Cardiac fibroblast (primary cell): Measurements from ENCODE around the gene PPARG.
A peak's percentile ranks its signal among the peaks of the same experiment; 100 is the strongest.

Experiments
- DNase-seq, 2 donors: peaks; one replicate each; pipeline versions ENCODE4 v3.0.0 to v3.0.0-alpha.2; 2010; ENCODE audit warnings: low read depth in 2 of 2
- H3K4me3 ChIP-seq, 2 donors: replicated peaks in 1 of 2; 1 replicate in 1 of 2; 2 replicates in 1 of 2; pipeline ENCODE4 v1.5.1; 2011; ENCODE audit warnings: low read depth in 2 of 2, low read length in 2 of 2, mild to moderate bottlenecking in 2 of 2, moderate library complexity in 1 of 2
- TF ChIP-seq, protein P1 (sequence below): IDR thresholded peaks from one replicate; pipeline ENCODE4 v1.5.1; 2011; ENCODE audit warnings: low read depth, mild to moderate bottlenecking, low read length, inconsistent platforms

Gene PPARG

DNA sequence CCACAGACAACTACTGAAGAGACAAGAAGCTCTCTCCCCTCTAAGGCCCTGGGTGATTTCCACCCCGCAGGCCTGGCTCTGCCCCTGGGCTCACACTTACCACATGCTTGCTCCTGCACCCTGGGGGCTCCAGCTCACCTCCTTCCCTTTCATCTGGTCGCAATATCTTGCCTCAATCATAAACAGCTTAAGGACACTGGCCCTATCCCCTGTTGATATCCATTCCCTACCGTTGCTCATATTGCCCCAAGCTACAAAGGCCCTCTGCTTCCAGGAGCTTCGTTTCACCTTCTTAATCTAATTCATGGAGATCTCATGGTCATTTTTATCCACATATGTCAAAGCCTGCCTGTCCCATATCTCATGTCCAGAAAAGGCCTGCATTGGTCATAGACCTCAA is 149.4 kb downstream of the PPARG start:
- TF ChIP-seq, protein P1, sequence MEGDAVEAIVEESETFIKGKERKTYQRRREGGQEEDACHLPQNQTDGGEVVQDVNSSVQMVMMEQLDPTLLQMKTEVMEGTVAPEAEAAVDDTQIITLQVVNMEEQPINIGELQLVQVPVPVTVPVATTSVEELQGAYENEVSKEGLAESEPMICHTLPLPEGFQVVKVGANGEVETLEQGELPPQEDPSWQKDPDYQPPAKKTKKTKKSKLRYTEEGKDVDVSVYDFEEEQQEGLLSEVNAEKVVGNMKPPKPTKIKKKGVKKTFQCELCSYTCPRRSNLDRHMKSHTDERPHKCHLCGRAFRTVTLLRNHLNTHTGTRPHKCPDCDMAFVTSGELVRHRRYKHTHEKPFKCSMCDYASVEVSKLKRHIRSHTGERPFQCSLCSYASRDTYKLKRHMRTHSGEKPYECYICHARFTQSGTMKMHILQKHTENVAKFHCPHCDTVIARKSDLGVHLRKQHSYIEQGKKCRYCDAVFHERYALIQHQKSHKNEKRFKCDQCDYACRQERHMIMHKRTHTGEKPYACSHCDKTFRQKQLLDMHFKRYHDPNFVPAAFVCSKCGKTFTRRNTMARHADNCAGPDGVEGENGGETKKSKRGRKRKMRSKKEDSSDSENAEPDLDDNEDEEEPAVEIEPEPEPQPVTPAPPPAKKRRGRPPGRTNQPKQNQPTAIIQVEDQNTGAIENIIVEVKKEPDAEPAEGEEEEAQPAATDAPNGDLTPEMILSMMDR = no peak
- no peak for DNase-seq
- H3K4me3 ChIP-seq = no peak overlapping the region

DNA sequence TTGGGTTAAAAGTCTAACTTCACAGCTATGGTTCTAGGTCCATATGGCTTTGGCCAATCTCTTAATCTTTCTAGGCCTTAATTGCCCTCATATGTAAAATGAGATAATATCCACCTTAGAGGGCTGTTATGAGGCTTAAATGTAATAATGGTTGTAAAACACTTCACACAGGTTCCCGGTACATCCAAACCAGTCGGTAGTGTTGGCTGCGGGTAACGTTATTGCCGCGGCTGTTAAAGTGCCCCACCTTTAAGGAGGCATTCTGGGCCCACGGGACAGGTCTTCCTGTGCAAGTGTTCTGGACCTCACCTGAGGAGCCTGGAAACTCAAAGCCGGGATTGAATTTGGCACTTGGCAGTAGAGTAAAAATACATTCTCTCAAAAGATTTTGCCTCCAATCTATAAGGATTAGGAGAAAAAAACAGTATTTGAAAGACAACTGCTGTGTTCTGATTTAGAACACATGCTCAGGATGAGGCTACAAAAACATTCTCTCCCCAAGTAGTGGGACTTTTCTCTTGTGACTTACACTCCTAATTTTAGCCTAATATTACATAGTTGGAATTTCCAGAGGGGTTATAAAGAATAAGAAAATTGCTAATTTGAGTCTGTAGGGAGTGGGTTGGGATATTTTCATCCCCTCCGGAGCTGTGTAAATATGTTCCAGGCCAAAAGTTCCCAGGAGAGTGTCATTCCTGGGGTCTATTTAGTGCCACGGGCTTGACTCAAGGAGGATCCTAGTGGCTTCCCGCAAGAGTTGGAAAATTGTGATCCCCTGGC is 150.5 kb downstream of the PPARG start:
- no peak overlapping the region for H3K4me3 ChIP-seq
- no peak for DNase-seq
- TF ChIP-seq, protein P1 = no peak

DNA sequence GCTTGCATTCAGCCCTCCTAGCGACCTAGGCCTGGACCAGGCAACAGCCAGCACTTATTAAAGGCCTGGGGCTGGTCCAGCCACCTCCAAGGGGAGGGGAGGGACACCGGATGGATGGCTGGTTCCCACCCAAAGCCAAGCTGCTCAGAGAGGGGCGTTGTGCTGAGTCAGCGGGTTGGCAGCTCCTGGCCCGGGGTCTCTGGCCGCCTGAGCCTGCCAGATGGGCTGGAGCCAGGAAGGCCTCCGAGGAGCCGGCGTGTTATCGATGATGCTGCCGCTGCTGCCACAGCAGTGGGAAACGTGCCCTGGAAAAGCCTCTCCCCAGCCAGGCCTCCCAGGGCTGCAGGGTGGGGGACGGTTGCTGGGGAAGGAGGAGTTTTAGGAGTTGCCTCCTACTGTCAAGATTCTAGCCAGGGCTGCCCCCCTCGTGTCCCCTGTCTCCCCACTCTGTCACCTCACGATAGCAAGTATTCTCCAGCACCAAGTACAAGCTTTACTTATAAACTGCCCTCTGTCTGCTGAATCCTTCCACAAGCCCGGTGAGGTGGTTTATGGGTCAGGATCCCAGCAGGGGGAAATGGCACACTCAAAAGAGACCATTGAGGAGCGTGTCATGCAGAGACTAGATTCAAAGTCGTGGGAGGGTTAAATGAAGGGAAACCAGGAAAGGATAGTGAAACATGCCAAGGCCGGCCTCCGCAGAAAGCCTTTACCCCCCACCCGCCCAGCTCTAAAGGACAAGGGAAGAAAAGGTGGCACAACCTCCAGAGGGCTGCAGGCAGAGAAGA is 152.3 kb downstream of the PPARG start:
- TF ChIP-seq, protein P1 = no peak
- DNase-seq = peak; percentile 37 to 98
- no peak overlapping the region for H3K4me3 ChIP-seq

GRCh38 chr3:12442654-12443501 is 154.0 kb downstream of the PPARG start:
- DNase-seq = no peak
- no peak overlapping the region for H3K4me3 ChIP-seq
- TF ChIP-seq, protein P1 = no peak

- H3K4me3 ChIP-seq = no peak overlapping the region
- DNase-seq = no peak
- TF ChIP-seq, protein P1 = no peak
These were observed 155.1 kb downstream of the PPARG start for GRCh38 chr3:12443781-12444522.
